Transverse colon (tissue), 3 donors: ENCODE results near the gene ARMC2.

ENCODE experiments used
- POLR2A ChIP-seq: fragments of 450-650 bp; IDR thresholded peaks from one replicate; pipeline ENCODE4 v1.6.1; 2016; ENCODE audit warnings: antibody characterized with exemption, mild to moderate bottlenecking, moderate library complexity
- TF ChIP-seq, protein P1 (sequence below), 5 experiments: fragments of 200-600 bp in 3 of 5; fragments of 450-650 bp in 2 of 5; sonication (generic) in 3 of 5; IDR thresholded peaks; 1 replicate in 2 of 5; 2 replicates in 3 of 5; pipeline ENCODE4 v1.5.1; 2016 to 2017; ENCODE audit warnings: antibody characterized with exemption in 5 of 5, inconsistent platforms in 3 of 5, mild to moderate bottlenecking in 2 of 5, moderate library complexity in 1 of 5

- TF ChIP-seq, protein P1, sequence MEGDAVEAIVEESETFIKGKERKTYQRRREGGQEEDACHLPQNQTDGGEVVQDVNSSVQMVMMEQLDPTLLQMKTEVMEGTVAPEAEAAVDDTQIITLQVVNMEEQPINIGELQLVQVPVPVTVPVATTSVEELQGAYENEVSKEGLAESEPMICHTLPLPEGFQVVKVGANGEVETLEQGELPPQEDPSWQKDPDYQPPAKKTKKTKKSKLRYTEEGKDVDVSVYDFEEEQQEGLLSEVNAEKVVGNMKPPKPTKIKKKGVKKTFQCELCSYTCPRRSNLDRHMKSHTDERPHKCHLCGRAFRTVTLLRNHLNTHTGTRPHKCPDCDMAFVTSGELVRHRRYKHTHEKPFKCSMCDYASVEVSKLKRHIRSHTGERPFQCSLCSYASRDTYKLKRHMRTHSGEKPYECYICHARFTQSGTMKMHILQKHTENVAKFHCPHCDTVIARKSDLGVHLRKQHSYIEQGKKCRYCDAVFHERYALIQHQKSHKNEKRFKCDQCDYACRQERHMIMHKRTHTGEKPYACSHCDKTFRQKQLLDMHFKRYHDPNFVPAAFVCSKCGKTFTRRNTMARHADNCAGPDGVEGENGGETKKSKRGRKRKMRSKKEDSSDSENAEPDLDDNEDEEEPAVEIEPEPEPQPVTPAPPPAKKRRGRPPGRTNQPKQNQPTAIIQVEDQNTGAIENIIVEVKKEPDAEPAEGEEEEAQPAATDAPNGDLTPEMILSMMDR (IDR thresholded peaks at IDR 0.05) = no peak
- TF ChIP-seq POLR2A = no peak
Measured at GRCh38 chr6:108851756-108852155, 3.5 kb downstream of the ARMC2 start.
